ENCODE measurements around the gene CD82.

The CD82 gene

GRCh38 chr11:44607319-44607962 is 42.0 kb downstream of the CD82 start:
- Histone ChIP-seq H2BK5ac (ENCODE audit: low read depth, low read length, poor library complexity) (no peak overlapping the region), H2BK12ac (ENCODE audit: low read length) (no peak overlapping the region), H4K91ac (ENCODE audit: low read depth, low read length) (no peak overlapping the region), H3K14ac (ENCODE audit: low read length) (no peak overlapping the region), H3K4me2 (ENCODE audit: low read length) (no peak overlapping the region), H4K8ac (ENCODE audit: low read depth, low read length) (no peak overlapping the region), H4K12ac (ENCODE audit: low read depth, low read length) (no peak overlapping the region), H3K36me3 (ENCODE audit: control insufficient read depth in 1 of 2, insufficient read depth in 2 of 2, low read length in 2 of 2) (no peaks in the 10 kb centered on the region), H3K79me1 (ENCODE audit: low read length) (no peaks in the 10 kb centered on the region), H3K27me3 (ENCODE audit: insufficient read depth, low read length) (no peaks in the 10 kb centered on the region), H3K23ac (ENCODE audit: low read length) (no peak overlapping the region), H3K4me1 (ENCODE audit: control insufficient read depth in 1 of 2, insufficient read depth in 2 of 2, low read length in 2 of 2) (no peaks in the 10 kb centered on the region), H3K4ac (ENCODE audit: low read depth, low read length) (no peak overlapping the region), H3K4me3 (ENCODE audit: low read depth, low read length) (no peak overlapping the region), H2AK5ac (ENCODE audit: low read length) (no peak overlapping the region), H3K9ac (ENCODE audit: low read length) (no peak overlapping the region), H3K9me3 (ENCODE audit: insufficient read depth, low read depth, low read length) (peaks cover 2% of the 10 kb centered on the region), H3K79me2 (ENCODE audit: control insufficient read depth, insufficient read depth, low read length, poor library complexity) (no peaks in the 10 kb centered on the region), H2AFZ (ENCODE audit: insufficient read depth, low read length, poor library complexity) (no peak overlapping the region), H3K27ac (ENCODE audit: low read depth, low read length) (no peak overlapping the region), H3K18ac (ENCODE audit: low read length) (no peak overlapping the region), H2BK120ac (ENCODE audit: insufficient read depth, low read length, poor library complexity) (no peak overlapping the region)
- no peak for DNase-seq
- no CpG with 5 or more reads among the region's 6 CpGs for WGBS (ENCODE audit: extremely low coverage, insufficient coverage, insufficient read length)

- Histone ChIP-seq H4K91ac (ENCODE audit: low read depth, low read length) (no peak overlapping the region), H2BK120ac (ENCODE audit: insufficient read depth, low read length, poor library complexity) (no peak overlapping the region), H3K4me1 (ENCODE audit: control insufficient read depth in 1 of 2, insufficient read depth in 2 of 2, low read length in 2 of 2) (no peaks in the 10 kb centered on the region), H3K36me3 (ENCODE audit: control insufficient read depth in 1 of 2, insufficient read depth in 2 of 2, low read length in 2 of 2) (no peaks in the 10 kb centered on the region), H3K79me1 (ENCODE audit: low read length) (no peaks in the 10 kb centered on the region), H2AK5ac (ENCODE audit: low read length) (no peak overlapping the region), H3K18ac (ENCODE audit: low read length) (no peak overlapping the region), H3K4ac (ENCODE audit: low read depth, low read length) (no peak overlapping the region), H2BK5ac (ENCODE audit: low read depth, low read length, poor library complexity) (no peak overlapping the region), H4K8ac (ENCODE audit: low read depth, low read length) (no peak overlapping the region), H4K12ac (ENCODE audit: low read depth, low read length) (no peak overlapping the region), H3K27me3 (ENCODE audit: insufficient read depth, low read length) (no peaks in the 10 kb centered on the region), H3K4me2 (ENCODE audit: low read length) (no peak overlapping the region), H3K9ac (ENCODE audit: low read length) (no peak overlapping the region), H2AFZ (ENCODE audit: insufficient read depth, low read length, poor library complexity) (no peak overlapping the region), H3K79me2 (ENCODE audit: control insufficient read depth, insufficient read depth, low read length, poor library complexity) (no peaks in the 10 kb centered on the region), H2BK12ac (ENCODE audit: low read length) (no peak overlapping the region), H3K9me3 (ENCODE audit: insufficient read depth, low read depth, low read length) (peaks cover 2% of the 10 kb centered on the region), H3K27ac (ENCODE audit: low read depth, low read length) (no peak overlapping the region), H3K4me3 (ENCODE audit: low read depth, low read length) (no peak overlapping the region), H3K14ac (ENCODE audit: low read length) (no peak overlapping the region), H3K23ac (ENCODE audit: low read length) (no peak overlapping the region)
- no CpG with 5 or more reads among the region's 8 CpGs for WGBS (ENCODE audit: extremely low coverage, insufficient coverage, insufficient read length)
- no peak for DNase-seq
These were observed 42.5 kb downstream of the CD82 start for GRCh38 chr11:44607987-44608386.

GRCh38 chr11:44608651-44608990 is 43.2 kb downstream of the CD82 start:
- H3K4me1 ChIP-seq (ENCODE audit: control insufficient read depth in 1 of 2, insufficient read depth in 2 of 2, low read length in 2 of 2): no peaks in the 10 kb centered on the region
- no peak overlapping the region for H2AK5ac ChIP-seq (ENCODE audit: low read length)
- no peak overlapping the region for H3K9ac ChIP-seq (ENCODE audit: low read length)
- H4K91ac ChIP-seq (ENCODE audit: low read depth, low read length): no peak overlapping the region
- DNase-seq: no peak
- H3K79me2 ChIP-seq (ENCODE audit: control insufficient read depth, insufficient read depth, low read length, poor library complexity): no peaks in the 10 kb centered on the region
- H3K9me3 ChIP-seq (ENCODE audit: insufficient read depth, low read depth, low read length): peaks cover 2% of the 10 kb centered on the region
- H3K27me3 ChIP-seq (ENCODE audit: insufficient read depth, low read length): no peaks in the 10 kb centered on the region
- H4K8ac ChIP-seq (ENCODE audit: low read depth, low read length): no peak overlapping the region
- no peak overlapping the region for H4K12ac ChIP-seq (ENCODE audit: low read depth, low read length)
- no peaks in the 10 kb centered on the region for H3K79me1 ChIP-seq (ENCODE audit: low read length)
- no peak overlapping the region for H3K4ac ChIP-seq (ENCODE audit: low read depth, low read length)
- H3K14ac ChIP-seq (ENCODE audit: low read length): no peak overlapping the region
- no peaks in the 10 kb centered on the region for H3K36me3 ChIP-seq (ENCODE audit: control insufficient read depth in 1 of 2, insufficient read depth in 2 of 2, low read length in 2 of 2)
- H3K4me3 ChIP-seq (ENCODE audit: low read depth, low read length): no peak overlapping the region
- H2BK12ac ChIP-seq (ENCODE audit: low read length): no peak overlapping the region
- H2BK5ac ChIP-seq (ENCODE audit: low read depth, low read length, poor library complexity): no peak overlapping the region
- no peak overlapping the region for H3K4me2 ChIP-seq (ENCODE audit: low read length)
- WGBS (ENCODE audit: extremely low coverage, insufficient coverage, insufficient read length): no CpG with 5 or more reads among the region's 9 CpGs
- H3K18ac ChIP-seq (ENCODE audit: low read length): no peak overlapping the region
- H3K23ac ChIP-seq (ENCODE audit: low read length): no peak overlapping the region
- no peak overlapping the region for H2BK120ac ChIP-seq (ENCODE audit: insufficient read depth, low read length, poor library complexity)
- H3K27ac ChIP-seq (ENCODE audit: low read depth, low read length): no peak overlapping the region
- no peak overlapping the region for H2AFZ ChIP-seq (ENCODE audit: insufficient read depth, low read length, poor library complexity)

- H3K4me2 ChIP-seq (ENCODE audit: low read length): no peak overlapping the region
- H3K18ac ChIP-seq (ENCODE audit: low read length): no peak overlapping the region
- no peak overlapping the region for H3K4ac ChIP-seq (ENCODE audit: low read depth, low read length)
- no peak overlapping the region for H3K23ac ChIP-seq (ENCODE audit: low read length)
- no peak overlapping the region for H3K14ac ChIP-seq (ENCODE audit: low read length)
- H3K27ac ChIP-seq (ENCODE audit: low read depth, low read length): no peak overlapping the region
- no peak overlapping the region for H4K12ac ChIP-seq (ENCODE audit: low read depth, low read length)
- WGBS (ENCODE audit: extremely low coverage, insufficient coverage, insufficient read length): no CpG with 5 or more reads among the region's 11 CpGs
- no peaks in the 10 kb centered on the region for H3K36me3 ChIP-seq (ENCODE audit: control insufficient read depth in 1 of 2, insufficient read depth in 2 of 2, low read length in 2 of 2)
- H4K91ac ChIP-seq (ENCODE audit: low read depth, low read length): no peak overlapping the region
- no peak overlapping the region for H2BK5ac ChIP-seq (ENCODE audit: low read depth, low read length, poor library complexity)
- H3K9me3 ChIP-seq (ENCODE audit: insufficient read depth, low read depth, low read length): peaks cover 2% of the 10 kb centered on the region
- no peaks in the 10 kb centered on the region for H3K79me2 ChIP-seq (ENCODE audit: control insufficient read depth, insufficient read depth, low read length, poor library complexity)
- DNase-seq: no peak
- no peaks in the 10 kb centered on the region for H3K27me3 ChIP-seq (ENCODE audit: insufficient read depth, low read length)
- no peak overlapping the region for H3K4me3 ChIP-seq (ENCODE audit: low read depth, low read length)
- H3K79me1 ChIP-seq (ENCODE audit: low read length): no peaks in the 10 kb centered on the region
- no peak overlapping the region for H2AFZ ChIP-seq (ENCODE audit: insufficient read depth, low read length, poor library complexity)
- H4K8ac ChIP-seq (ENCODE audit: low read depth, low read length): no peak overlapping the region
- no peak overlapping the region for H2AK5ac ChIP-seq (ENCODE audit: low read length)
- no peaks in the 10 kb centered on the region for H3K4me1 ChIP-seq (ENCODE audit: control insufficient read depth in 1 of 2, insufficient read depth in 2 of 2, low read length in 2 of 2)
- H3K9ac ChIP-seq (ENCODE audit: low read length): no peak overlapping the region
- H2BK12ac ChIP-seq (ENCODE audit: low read length): no peak overlapping the region
- no peak overlapping the region for H2BK120ac ChIP-seq (ENCODE audit: insufficient read depth, low read length, poor library complexity)
These were observed 43.7 kb downstream of the CD82 start for GRCh38 chr11:44608991-44609782.
